ENCODE results near the gene MRPS24. TPM values are rescaled to one million over a fixed set of nuclear protein-coding genes. Genes with fewer than 3 reads are reported as not detected.

MRPS24 gene
- 51.8 TPM for total RNA-seq (ENCODE audit: unreplicated experiment)
- long read RNA-seq, transcript MRPS24-201 (4 exons, 707 nt) = major isoform, 46 of 57 reads
- long read RNA-seq, transcript MRPS24-203 (3 exons, 743 nt) = minor isoform, 7 of 57 reads
- long read RNA-seq, partial matches to known transcripts = 2 of 57 reads
- long read RNA-seq, other reads (novel, unspliced or antisense) = 1 of 57 reads

DNA sequence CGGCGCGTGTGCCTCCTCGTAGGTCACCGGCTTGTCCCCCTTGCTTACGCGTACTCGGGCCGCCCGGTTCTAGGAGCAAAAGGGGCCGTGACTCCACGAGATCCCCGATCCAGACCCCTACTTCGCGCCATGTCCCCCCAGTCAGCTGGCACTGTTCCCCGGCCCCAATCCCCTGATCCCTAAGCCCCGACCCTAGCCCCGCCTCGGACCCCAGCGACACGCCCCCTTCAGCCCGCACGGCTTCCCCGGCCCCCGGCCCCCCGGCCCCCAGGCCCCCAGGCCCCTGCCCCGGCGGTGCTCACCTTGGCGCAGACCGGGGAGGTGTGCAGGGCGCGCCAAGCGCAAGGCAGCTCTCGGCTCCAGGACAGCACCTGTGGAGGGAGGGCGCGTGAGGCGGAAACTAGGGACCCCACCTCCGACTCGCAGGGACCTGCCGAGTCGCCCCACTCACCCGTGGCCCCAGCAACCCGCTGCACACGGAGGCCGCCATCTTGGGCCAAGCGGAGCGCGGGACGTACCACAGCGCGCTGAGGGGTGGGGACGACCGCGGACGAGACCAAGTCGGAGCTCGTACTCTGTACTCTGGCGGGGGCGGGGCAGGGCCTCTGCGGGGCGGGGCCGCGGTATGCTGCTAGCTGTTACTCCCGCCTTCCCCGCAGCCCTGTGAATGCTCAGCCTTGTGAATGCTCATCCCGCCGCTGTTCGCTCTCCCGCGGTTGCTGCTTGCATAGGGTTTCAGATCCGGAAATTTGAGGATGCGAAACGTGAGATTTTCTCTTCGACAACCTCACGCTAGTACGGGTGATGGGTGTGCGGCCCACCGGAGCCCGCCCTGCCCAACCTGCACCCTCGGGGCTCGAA lies at the start of gene MRPS24:
TSS of gene MRPS24 (minus strand) at position 512 of the 861 bp plus-strand sequence. CDS start at position 490, 22 bp downstream.
- H3K27me3 Mint-ChIP-seq (ENCODE audit: unreplicated experiment) = peaks cover 3% of the 10 kb centered on the region
- H3K4me1 Mint-ChIP-seq (ENCODE audit: unreplicated experiment) = peaks cover 14% of the 10 kb centered on the region
- no peaks in the 10 kb centered on the region for H3K9me3 Mint-ChIP-seq (ENCODE audit: unreplicated experiment)
- H3K36me3 Mint-ChIP-seq (ENCODE audit: low read depth, unreplicated experiment) = peaks cover 19% of the 10 kb centered on the region
- peak; percentile 95 for DNase-seq (ENCODE audit: low spot score)
- H3K4me3 Mint-ChIP-seq (ENCODE audit: unreplicated experiment) = peak within 1 kb of the TSS; percentile 91
- TF ChIP-seq, protein P1, sequence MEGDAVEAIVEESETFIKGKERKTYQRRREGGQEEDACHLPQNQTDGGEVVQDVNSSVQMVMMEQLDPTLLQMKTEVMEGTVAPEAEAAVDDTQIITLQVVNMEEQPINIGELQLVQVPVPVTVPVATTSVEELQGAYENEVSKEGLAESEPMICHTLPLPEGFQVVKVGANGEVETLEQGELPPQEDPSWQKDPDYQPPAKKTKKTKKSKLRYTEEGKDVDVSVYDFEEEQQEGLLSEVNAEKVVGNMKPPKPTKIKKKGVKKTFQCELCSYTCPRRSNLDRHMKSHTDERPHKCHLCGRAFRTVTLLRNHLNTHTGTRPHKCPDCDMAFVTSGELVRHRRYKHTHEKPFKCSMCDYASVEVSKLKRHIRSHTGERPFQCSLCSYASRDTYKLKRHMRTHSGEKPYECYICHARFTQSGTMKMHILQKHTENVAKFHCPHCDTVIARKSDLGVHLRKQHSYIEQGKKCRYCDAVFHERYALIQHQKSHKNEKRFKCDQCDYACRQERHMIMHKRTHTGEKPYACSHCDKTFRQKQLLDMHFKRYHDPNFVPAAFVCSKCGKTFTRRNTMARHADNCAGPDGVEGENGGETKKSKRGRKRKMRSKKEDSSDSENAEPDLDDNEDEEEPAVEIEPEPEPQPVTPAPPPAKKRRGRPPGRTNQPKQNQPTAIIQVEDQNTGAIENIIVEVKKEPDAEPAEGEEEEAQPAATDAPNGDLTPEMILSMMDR (IDR thresholded peaks at IDR 0.05; ENCODE audit: unreplicated experiment) = no peak
- peak within 1 kb of the TSS; percentile 74 for H3K27ac Mint-ChIP-seq (ENCODE audit: unreplicated experiment)

DNA sequence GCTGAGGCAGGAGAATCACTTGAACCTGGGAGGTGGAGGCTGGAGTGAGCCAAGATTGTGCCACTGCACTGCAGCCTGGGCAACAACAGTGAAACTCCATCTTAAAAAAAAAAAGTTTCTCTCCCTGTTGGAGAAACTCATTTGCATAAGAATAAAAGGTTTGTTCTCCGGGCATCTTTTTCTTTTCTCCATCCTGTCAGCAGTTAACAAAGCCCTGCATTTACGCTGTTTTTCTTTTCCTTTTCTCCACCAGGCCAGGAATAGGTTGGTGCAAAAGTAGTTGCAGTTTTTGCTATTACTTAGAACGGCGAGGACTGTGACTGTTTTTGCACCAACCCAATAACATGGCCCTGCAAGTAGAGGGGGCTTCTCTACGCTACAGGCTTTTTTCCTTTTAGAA lies 46.6 kb upstream of the MRPS24 start:
- Mint-ChIP-seq H3K9me3 (ENCODE audit: unreplicated experiment) (no peaks in the 10 kb centered on the region), H3K27ac (ENCODE audit: unreplicated experiment) (no peak overlapping the region), H3K36me3 (ENCODE audit: low read depth, unreplicated experiment) (peaks cover 4% of the 10 kb centered on the region), H3K27me3 (ENCODE audit: unreplicated experiment) (no peaks in the 10 kb centered on the region), H3K4me1 (ENCODE audit: unreplicated experiment) (no peaks in the 10 kb centered on the region), H3K4me3 (ENCODE audit: unreplicated experiment) (no peak overlapping the region)
- no peak for DNase-seq (ENCODE audit: low spot score)
- TF ChIP-seq, protein P1 (IDR thresholded peaks at IDR 0.05; ENCODE audit: unreplicated experiment) = no peak

DNA sequence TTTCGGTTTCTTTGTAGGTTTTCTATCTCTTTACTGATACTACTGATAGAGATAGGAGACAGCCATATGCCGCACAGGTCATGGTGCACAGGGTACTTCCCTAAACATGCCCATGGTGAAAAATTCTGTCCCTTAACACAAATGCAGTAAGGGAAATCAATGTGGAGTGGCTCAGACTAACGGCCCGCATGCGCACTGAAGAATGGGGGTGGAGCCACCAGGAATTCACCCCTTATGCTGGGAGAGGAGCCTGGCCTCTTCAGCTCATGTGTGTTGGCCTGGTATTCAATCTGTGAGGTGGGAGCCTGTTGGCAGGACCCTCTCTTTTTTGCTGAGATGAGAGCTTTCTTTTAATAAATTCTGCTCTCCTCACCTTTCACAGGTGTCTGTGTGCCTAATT lies 45.5 kb upstream of the MRPS24 start:
- Mint-ChIP-seq H3K36me3 (ENCODE audit: low read depth, unreplicated experiment) (peaks cover 4% of the 10 kb centered on the region), H3K4me1 (ENCODE audit: unreplicated experiment) (no peaks in the 10 kb centered on the region), H3K27me3 (ENCODE audit: unreplicated experiment) (no peaks in the 10 kb centered on the region), H3K4me3 (ENCODE audit: unreplicated experiment) (no peak overlapping the region), H3K9me3 (ENCODE audit: unreplicated experiment) (no peaks in the 10 kb centered on the region), H3K27ac (ENCODE audit: unreplicated experiment) (no peak overlapping the region)
- TF ChIP-seq, protein P1 (IDR thresholded peaks at IDR 0.05; ENCODE audit: unreplicated experiment) = no peak
- no peak for DNase-seq (ENCODE audit: low spot score)

DNA sequence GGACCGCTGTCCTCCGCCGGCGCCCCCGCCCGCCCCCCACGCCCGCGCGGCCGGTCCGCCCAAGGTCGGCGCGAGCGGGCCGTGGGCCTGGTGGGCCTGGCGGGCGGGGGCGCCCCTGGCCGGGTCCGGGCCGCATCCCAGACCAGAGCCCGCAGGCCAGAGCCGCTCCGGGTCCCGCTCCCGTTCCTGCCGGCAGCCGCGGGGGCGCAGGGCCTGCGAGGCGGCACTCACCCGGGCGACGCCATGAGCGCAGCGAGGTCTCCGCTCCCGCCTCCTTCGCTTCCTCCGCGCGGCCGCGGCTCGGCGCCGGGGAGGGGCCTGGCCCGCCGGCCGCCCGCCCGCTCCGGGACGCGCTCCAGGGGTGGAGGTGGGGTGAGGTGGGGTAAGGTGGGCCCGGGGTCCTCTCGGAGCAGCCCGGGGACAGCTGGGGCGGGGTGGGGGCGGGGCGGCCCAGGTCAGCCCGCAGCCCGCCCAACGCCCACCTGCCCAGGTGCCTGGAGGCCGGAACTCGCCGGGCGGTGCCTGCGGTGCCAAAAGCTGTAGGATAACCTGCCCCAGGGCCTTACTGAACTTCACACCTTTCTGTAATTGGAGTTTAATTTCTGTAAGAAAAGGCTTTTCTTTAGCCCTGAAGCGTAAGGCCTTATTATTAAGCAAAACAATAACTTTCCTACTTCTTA lies 37.2 kb upstream of the MRPS24 start, which contains the start of gene URGCP:
TSS of gene URGCP (minus strand) at position 266 of the 680 bp plus-strand sequence. CDS start at position 245, 21 bp downstream.
- H3K4me3 Mint-ChIP-seq (ENCODE audit: unreplicated experiment) = peak within 1 kb of the TSS; percentile 98
- H3K27ac Mint-ChIP-seq (ENCODE audit: unreplicated experiment) = peak within 1 kb of the TSS; percentile 86
- peaks cover 4% of the 10 kb centered on the region for H3K27me3 Mint-ChIP-seq (ENCODE audit: unreplicated experiment)
- H3K9me3 Mint-ChIP-seq (ENCODE audit: unreplicated experiment) = no peaks in the 10 kb centered on the region
- H3K36me3 Mint-ChIP-seq (ENCODE audit: low read depth, unreplicated experiment) = peaks cover 3% of the 10 kb centered on the region
- TF ChIP-seq, protein P1 (IDR thresholded peaks at IDR 0.05; ENCODE audit: unreplicated experiment) = no peak
- DNase-seq (ENCODE audit: low spot score) = peak; percentile 57
- H3K4me1 Mint-ChIP-seq (ENCODE audit: unreplicated experiment) = peaks cover 3% of the 10 kb centered on the region
